HCT116 (cell line): ENCODE measurements around the gene RAD51D. TPM values are rescaled to one million over a fixed set of nuclear protein-coding genes. Genes with fewer than 3 reads are reported as not detected.

Experiments used
- ATAC-seq: fragments of 200-7000 bp; cut with Tn5 transposase; 2 replicates; pipeline ENCODE4 v1.9.1; 2020; ENCODE audit warnings: mild to moderate bottlenecking, moderate library complexity
- BruUV-seq: library from RNA; stranded (reverse); fragments of 400-500 nt; replicated peaks from 2 replicates; lab custom pipeline; 2021; lab: Mats Ljungman, UMichigan
- CTCF ChIA-PET: fragments of 300-600 bp; sonication (Branson Sonifier 250); formaldehyde crosslinking; loops from one replicate; lab custom pipeline; 2021; ENCODE audit warnings: antibody characterized with exemption; lab: Charles Lee
- POLR2A ChIA-PET: fragments of 300-600, 350-600 bp; sonication (Branson Sonifier 250); formaldehyde crosslinking; loops from one replicate; lab custom pipeline; 2021; ENCODE audit warnings: antibody characterized with exemption; lab: Charles Lee
- RAD21 ChIA-PET, 2 experiments: fragments of 300-600 bp; sonication (Branson Sonifier 250); formaldehyde crosslinking; loops; one replicate each; lab custom pipeline; 2023; ENCODE audit warnings: low total read pairs in 2 of 2; ENCODE audit not compliant: uncharacterized antibody in 2 of 2, unreplicated experiment in 2 of 2, low non-redundant PET in 1 of 2; lab: Charles Lee
- DNase-seq: peaks from one replicate; pipeline ENCODE4 v3.0.0-alpha.2; 2010; ENCODE audit warnings: low read depth, low spot score
- H2AFZ ChIP-seq: fragments of 200-600 bp; shearing (Covaris generic), sonication (generic); 2 replicates; pipeline ENCODE4 v1.6.1; 2017; ENCODE audit warnings: low read depth, mixed run types, mixed read lengths, antibody characterized with exemption, low read length; ENCODE audit not compliant: poor library complexity, severe bottlenecking
- H3K27ac ChIP-seq: 2 replicates; pipeline ENCODE4 v1.5.1; 2012; ENCODE audit warnings: low read depth, low read length
- H3K27me3 ChIP-seq: fragments of 200-600 bp; sonication (generic); 2 replicates; pipeline ENCODE4 v1.6.1; 2016; ENCODE audit warnings: mixed run types, low read length, mixed read lengths; ENCODE audit not compliant: insufficient read depth
- H3K36me3 ChIP-seq, 2 experiments: fragments of 200-500 bp in 1 of 2; fragments of 200-600 bp in 1 of 2; sonication (Bioruptor generic) in 1 of 2; sonication (generic) in 1 of 2; 2 replicates each; pipeline versions ENCODE4 v1.5.1 to v1.6.1; 2014 to 2016; ENCODE audit warnings: low read length in 2 of 2, inconsistent platforms in 1 of 2, mixed read lengths in 1 of 2, mixed run types in 1 of 2; ENCODE audit not compliant: insufficient read depth in 2 of 2, control insufficient read depth in 1 of 2
- H3K4me1 ChIP-seq, 2 experiments: fragments of 200-600 bp in 1 of 2; sonication (generic) in 1 of 2; 2 replicates each; pipeline versions ENCODE4 v1.5.1 to v1.6.1; 2012 to 2017; ENCODE audit warnings: low read length in 2 of 2, inconsistent platforms in 1 of 2, mild to moderate bottlenecking in 1 of 2, mixed read lengths in 1 of 2, mixed run types in 1 of 2, moderate library complexity in 1 of 2; ENCODE audit not compliant: insufficient read depth in 2 of 2, control insufficient read depth in 1 of 2
- H3K4me2 ChIP-seq: fragments of 200-600 bp; sonication (generic); 2 replicates; pipeline ENCODE4 v1.6.1; 2017; ENCODE audit warnings: mixed run types, low read length, mixed read lengths
- H3K4me3 ChIP-seq, 2 experiments: fragments of 200-600 bp in 1 of 2; sonication (generic) in 1 of 2; replicated peaks in 1 of 2; 2 replicates each; pipeline ENCODE4 v1.5.1; 2011 to 2016; ENCODE audit warnings: low read length in 2 of 2, control low read depth in 1 of 2, low read depth in 1 of 2, mild to moderate bottlenecking in 1 of 2, mixed read lengths in 1 of 2, mixed run types in 1 of 2
- H3K79me2 ChIP-seq: fragments of 200-600 bp; sonication (generic); 2 replicates; pipeline ENCODE4 v1.6.1; 2017; ENCODE audit warnings: mild to moderate bottlenecking, mixed run types, low read length, moderate library complexity, mixed read lengths; ENCODE audit not compliant: insufficient read depth
- H3K9ac ChIP-seq: fragments of 200-600 bp; sonication (generic); 2 replicates; pipeline ENCODE4 v1.6.1; 2016; ENCODE audit warnings: low read length, mixed read lengths
- H3K9me2 ChIP-seq: fragments of 200-600 bp; sonication (generic), shearing (Covaris generic); 2 replicates; pipeline ENCODE4 v1.6.1; 2017; ENCODE audit warnings: mixed run types, mild to moderate bottlenecking, moderate library complexity; ENCODE audit not compliant: insufficient read depth
- H3K9me3 ChIP-seq, 2 experiments: fragments of 200-500 bp in 1 of 2; fragments of 200-600 bp in 1 of 2; sonication (Bioruptor generic) in 1 of 2; sonication (generic) in 1 of 2; 2 replicates each; pipeline ENCODE4 v1.6.1; 2014 to 2017; ENCODE audit warnings: low read length in 2 of 2, mixed read lengths in 2 of 2, inconsistent platforms in 1 of 2, low read depth in 1 of 2, mild to moderate bottlenecking in 1 of 2, mixed run types in 1 of 2, moderate library complexity in 1 of 2; ENCODE audit not compliant: control insufficient read depth in 1 of 2, insufficient read depth in 1 of 2
- H4K20me1 ChIP-seq: fragments of 200-600 bp; sonication (generic), shearing (Covaris generic); 2 replicates; pipeline ENCODE4 v1.6.1; 2017; ENCODE audit warnings: mixed run types, mild to moderate bottlenecking, moderate library complexity; ENCODE audit not compliant: insufficient read depth
- CEBPB ChIP-seq: IDR thresholded peaks from 2 replicates; pipeline ENCODE4 v1.6.1; 2012; ENCODE audit warnings: low read depth
- ELF1 ChIP-seq: IDR thresholded peaks from 2 replicates; pipeline ENCODE4 v1.6.1; 2012; ENCODE audit warnings: low read depth, borderline replicate concordance
- JUND ChIP-seq: IDR thresholded peaks from 2 replicates; pipeline ENCODE4 v1.6.1; 2012
- RAD21 ChIP-seq: IDR thresholded peaks from 2 replicates; pipeline ENCODE4 v1.6.1; 2012; ENCODE audit warnings: low read depth, mild to moderate bottlenecking
- ZNF274 ChIP-seq: fragments of 200-500 bp; sonication (Bioruptor generic); IDR thresholded peaks from 2 replicates; pipeline ENCODE4 v1.6.1; 2014; ENCODE audit warnings: mild to moderate bottlenecking, low read depth, low read length, inconsistent platforms
- intact Hi-C: fragments of 100-400 bp; cut with micrococcal nuclease; formaldehyde crosslinking; loops from 2 replicates; pipeline ENCODE4 v1.10.0; 2022
- total RNA-seq: library from RNA; stranded (reverse); gene quantifications from one replicate; pipeline ENCODE4 v1.2.1, GENCODE V29; 2021; ENCODE audit not compliant: unreplicated experiment
- TF ChIP-seq, protein P1 (sequence below): IDR thresholded peaks from 2 replicates; pipeline ENCODE4 v1.6.1; 2012
- TF ChIP-seq, protein P2 (sequence below): IDR thresholded peaks from 2 replicates; pipeline ENCODE4 v1.6.1; 2012
- TF ChIP-seq, protein P3 (sequence below): IDR thresholded peaks from 2 replicates; pipeline ENCODE4 v1.6.1; 2012; ENCODE audit warnings: low read depth

Gene RAD51D
- total RNA-seq, 1 experiment from 2014 or later: 12.9 TPM

DNA sequence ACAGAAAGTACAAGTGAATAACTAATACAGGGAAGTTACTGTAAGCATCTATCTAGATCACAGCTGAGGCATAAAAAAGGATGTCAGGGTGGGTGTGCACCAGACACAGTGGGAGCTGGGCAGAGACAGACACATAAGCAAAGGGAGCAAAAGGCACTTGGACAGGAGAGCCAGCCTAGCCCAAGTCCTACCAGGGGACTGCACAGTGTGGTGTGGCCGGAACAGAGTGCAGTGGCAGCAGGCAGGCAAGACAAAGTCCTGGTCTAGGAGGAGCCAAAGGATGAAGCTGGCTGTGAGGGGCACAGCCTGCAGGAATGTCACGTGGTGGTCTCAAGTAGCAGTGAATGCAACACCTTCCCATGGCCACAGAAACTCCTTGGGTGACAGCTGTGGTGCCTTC lies 21.9 kb downstream of the RAD51D start:
- Histone ChIP-seq H3K4me1 (peaks cover 16 to 19% of the 10 kb centered on the region in 2 experiments), H3K27me3 (no peaks in the 10 kb centered on the region), H3K79me2 (no peaks in the 10 kb centered on the region), H2AFZ (no peak overlapping the region), H3K9me2 (no peaks in the 10 kb centered on the region), H3K9ac (no peak overlapping the region), H3K27ac (no peak overlapping the region), H3K4me2 (no peak overlapping the region), H3K36me3 (peaks cover 9 to 13% of the 10 kb centered on the region in 2 experiments), H3K4me3 (no peak overlapping the region)
- ChIA-PET CTCF (no interaction called here), RAD21 (no interaction called here)
- ATAC-seq: no peak
- intact Hi-C loops: no loop called here
- no TSS peak for BruUV-seq
- no peak for TF ChIP-seq ELF1
- no peak for TF ChIP-seq RAD21
- TF ChIP-seq, protein P1, sequence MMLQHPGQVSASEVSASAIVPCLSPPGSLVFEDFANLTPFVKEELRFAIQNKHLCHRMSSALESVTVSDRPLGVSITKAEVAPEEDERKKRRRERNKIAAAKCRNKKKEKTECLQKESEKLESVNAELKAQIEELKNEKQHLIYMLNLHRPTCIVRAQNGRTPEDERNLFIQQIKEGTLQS: no peak
- TF ChIP-seq, protein P2, sequence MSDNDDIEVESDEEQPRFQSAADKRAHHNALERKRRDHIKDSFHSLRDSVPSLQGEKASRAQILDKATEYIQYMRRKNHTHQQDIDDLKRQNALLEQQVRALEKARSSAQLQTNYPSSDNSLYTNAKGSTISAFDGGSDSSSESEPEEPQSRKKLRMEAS: no peak
- TF ChIP-seq JUND: no peak
- TF ChIP-seq ZNF274: no peak
- TF ChIP-seq, protein P3, sequence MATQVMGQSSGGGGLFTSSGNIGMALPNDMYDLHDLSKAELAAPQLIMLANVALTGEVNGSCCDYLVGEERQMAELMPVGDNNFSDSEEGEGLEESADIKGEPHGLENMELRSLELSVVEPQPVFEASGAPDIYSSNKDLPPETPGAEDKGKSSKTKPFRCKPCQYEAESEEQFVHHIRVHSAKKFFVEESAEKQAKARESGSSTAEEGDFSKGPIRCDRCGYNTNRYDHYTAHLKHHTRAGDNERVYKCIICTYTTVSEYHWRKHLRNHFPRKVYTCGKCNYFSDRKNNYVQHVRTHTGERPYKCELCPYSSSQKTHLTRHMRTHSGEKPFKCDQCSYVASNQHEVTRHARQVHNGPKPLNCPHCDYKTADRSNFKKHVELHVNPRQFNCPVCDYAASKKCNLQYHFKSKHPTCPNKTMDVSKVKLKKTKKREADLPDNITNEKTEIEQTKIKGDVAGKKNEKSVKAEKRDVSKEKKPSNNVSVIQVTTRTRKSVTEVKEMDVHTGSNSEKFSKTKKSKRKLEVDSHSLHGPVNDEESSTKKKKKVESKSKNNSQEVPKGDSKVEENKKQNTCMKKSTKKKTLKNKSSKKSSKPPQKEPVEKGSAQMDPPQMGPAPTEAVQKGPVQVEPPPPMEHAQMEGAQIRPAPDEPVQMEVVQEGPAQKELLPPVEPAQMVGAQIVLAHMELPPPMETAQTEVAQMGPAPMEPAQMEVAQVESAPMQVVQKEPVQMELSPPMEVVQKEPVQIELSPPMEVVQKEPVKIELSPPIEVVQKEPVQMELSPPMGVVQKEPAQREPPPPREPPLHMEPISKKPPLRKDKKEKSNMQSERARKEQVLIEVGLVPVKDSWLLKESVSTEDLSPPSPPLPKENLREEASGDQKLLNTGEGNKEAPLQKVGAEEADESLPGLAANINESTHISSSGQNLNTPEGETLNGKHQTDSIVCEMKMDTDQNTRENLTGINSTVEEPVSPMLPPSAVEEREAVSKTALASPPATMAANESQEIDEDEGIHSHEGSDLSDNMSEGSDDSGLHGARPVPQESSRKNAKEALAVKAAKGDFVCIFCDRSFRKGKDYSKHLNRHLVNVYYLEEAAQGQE: no peak
- TF ChIP-seq CEBPB: no peak
- TF ChIP-seq, all 23 proteins: peak for 0
- Histone ChIP-seq H4K20me1 (no peaks in the 10 kb centered on the region), H3K9me3 (no peaks in the 10 kb centered on the region)
- POLR2A ChIA-PET: no interaction called here
- DNase-seq: no peak
